RKO (cell line): ENCODE results near the gene TTC23.

Experiments
- DNase-seq: peaks from one replicate; pipeline ENCODE4 v3.0.0-alpha.2; 2016; ENCODE audit warnings: low spot score

TTC23 gene

GRCh38 chr15:99165020-99165790 lies 84.2 kb downstream of the TTC23 start:
- no peak for DNase-seq

- no peak for DNase-seq
Observed at GRCh38 chr15:99164119-99164518, 85.3 kb downstream of the TTC23 start.

- DNase-seq: no peak
Observed at GRCh38 chr15:99163271-99164062, 85.9 kb downstream of the TTC23 start.

- DNase-seq: no peak
Observed at GRCh38 chr15:99158626-99159412, 90.6 kb downstream of the TTC23 start.

- DNase-seq: no peak
Observed at GRCh38 chr15:99157456-99157855, 91.9 kb downstream of the TTC23 start.

- DNase-seq: no peak
Observed at GRCh38 chr15:99155961-99156443, 93.4 kb downstream of the TTC23 start.

GRCh38 chr15:99154271-99154670 lies 95.1 kb downstream of the TTC23 start:
- no peak for DNase-seq

GRCh38 chr15:99153026-99153535 lies 96.3 kb downstream of the TTC23 start:
- DNase-seq: no peak

GRCh38 chr15:99151156-99151555 lies 98.2 kb downstream of the TTC23 start:
- DNase-seq: no peak

- no peak for DNase-seq
Observed at GRCh38 chr15:99149366-99149765, 100.0 kb downstream of the TTC23 start.

GRCh38 chr15:99148851-99149276 lies 100.5 kb downstream of the TTC23 start:
- DNase-seq: no peak

- no peak for DNase-seq
Observed at GRCh38 chr15:99146661-99147060, 102.7 kb downstream of the TTC23 start.

GRCh38 chr15:99145778-99146177 lies 103.6 kb downstream of the TTC23 start:
- no peak for DNase-seq

- no peak for DNase-seq
Observed at GRCh38 chr15:99145005-99145404, 104.4 kb downstream of the TTC23 start.

GRCh38 chr15:99143655-99144610 lies 105.4 kb downstream of the TTC23 start:
- no peak for DNase-seq

GRCh38 chr15:99143242-99143641 lies 106.1 kb downstream of the TTC23 start:
- DNase-seq: no peak

GRCh38 chr15:99142562-99142961 lies 106.8 kb downstream of the TTC23 start:
- no peak for DNase-seq

GRCh38 chr15:99141943-99142342 lies 107.4 kb downstream of the TTC23 start:
- DNase-seq: no peak

- DNase-seq: no peak
Observed at GRCh38 chr15:99140590-99140989, 108.8 kb downstream of the TTC23 start.

- DNase-seq: no peak
Observed at GRCh38 chr15:99139276-99139675, 110.1 kb downstream of the TTC23 start.

- no peak for DNase-seq
Observed at GRCh38 chr15:99138491-99138982, 110.8 kb downstream of the TTC23 start.
